ENCODE data around the gene DNAH17.

DNAH17 gene

GRCh38 chr17:78409191-78409928 is 167.8 kb downstream of the DNAH17 start:
- DNase-seq, result no peak

- DNase-seq, result no peak
These were observed 168.6 kb downstream of the DNAH17 start for GRCh38 chr17:78408476-78409050.

- DNase-seq, result no peak
These were observed 169.7 kb downstream of the DNAH17 start for GRCh38 chr17:78407387-78408000.

DNA sequence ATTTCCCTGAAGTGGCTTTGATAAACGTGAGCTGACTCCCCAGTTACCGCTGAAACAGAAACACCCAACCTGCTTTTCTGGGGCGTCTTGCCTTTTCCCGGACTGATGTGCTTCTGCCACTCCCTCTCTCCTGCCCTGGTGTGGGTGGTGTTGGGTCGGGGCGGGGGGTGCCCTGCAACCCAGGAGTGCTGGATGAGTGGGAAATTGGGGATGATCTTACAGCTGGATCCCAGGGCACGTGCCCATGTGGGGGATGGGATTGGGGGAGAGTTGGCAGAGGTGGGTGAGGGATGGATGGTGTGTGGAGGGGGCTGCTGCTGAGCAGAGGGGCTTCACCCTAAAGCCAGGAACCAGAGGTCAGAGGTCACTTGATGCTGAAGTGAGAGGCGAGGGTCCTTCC is 170.3 kb downstream of the DNAH17 start:
- DNase-seq, result no peak

DNA sequence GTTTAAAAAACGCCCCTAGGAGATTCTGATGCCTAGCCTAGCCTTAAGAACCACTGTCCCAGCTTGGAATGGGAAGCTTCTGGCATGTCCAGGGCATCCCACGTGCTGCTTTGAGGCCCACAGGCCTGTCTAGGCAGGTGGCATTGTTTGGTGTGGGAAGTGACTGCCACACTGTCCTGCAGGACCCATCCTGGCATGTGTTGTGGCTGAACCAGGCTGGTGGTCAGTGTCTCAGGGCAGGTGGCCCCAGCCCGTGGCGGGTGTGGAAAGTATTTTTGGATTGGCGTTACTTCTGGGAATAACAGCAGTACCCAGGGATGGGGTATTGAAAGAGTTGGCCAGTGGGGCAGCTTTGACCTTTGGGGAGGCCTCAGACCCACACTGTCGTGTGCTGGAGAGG is 170.8 kb downstream of the DNAH17 start:
- no peak for DNase-seq

GRCh38 chr17:78403822-78404221 is 173.4 kb downstream of the DNAH17 start:
- no peak for DNase-seq

GRCh38 chr17:78401891-78402290 is 175.3 kb downstream of the DNAH17 start:
- DNase-seq, result no peak

GRCh38 chr17:78401246-78401645 is 175.9 kb downstream of the DNAH17 start:
- no peak for DNase-seq

DNA sequence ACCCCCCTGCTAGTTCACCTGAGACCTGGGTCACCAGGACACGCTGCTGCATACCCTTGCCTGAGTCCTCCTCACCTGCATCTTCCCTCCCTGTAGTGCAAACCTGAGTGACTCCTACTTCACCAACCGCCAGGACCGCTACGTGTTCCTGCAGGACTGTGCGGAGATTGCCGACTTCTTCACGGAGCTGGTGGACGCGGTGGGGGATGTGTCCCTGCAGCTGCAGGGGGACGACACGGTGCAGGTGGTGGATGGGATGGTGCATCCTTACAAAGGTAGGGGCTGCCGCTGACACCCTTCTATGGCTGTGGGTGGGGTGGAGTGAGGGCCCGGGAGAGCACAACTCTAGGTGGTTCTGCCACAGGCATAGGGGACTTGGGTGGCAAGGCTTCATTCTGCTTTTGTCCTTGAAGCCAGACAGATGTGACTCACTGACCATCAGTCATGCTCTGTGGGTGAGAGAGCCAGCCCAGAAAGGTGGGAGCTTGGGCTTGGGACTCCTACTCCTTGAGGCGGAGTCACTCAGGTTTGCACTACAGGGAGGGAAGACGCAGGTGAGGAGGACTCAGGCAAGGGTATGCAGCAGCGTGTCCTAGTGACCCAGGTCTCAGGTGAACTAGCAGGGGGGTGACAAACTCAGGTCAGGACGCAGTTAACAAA is 176.5 kb downstream of the DNAH17 start:
- DNase-seq, result no peak

GRCh38 chr17:78399693-78400144 is 177.5 kb downstream of the DNAH17 start:
- no peak for DNase-seq

DNA sequence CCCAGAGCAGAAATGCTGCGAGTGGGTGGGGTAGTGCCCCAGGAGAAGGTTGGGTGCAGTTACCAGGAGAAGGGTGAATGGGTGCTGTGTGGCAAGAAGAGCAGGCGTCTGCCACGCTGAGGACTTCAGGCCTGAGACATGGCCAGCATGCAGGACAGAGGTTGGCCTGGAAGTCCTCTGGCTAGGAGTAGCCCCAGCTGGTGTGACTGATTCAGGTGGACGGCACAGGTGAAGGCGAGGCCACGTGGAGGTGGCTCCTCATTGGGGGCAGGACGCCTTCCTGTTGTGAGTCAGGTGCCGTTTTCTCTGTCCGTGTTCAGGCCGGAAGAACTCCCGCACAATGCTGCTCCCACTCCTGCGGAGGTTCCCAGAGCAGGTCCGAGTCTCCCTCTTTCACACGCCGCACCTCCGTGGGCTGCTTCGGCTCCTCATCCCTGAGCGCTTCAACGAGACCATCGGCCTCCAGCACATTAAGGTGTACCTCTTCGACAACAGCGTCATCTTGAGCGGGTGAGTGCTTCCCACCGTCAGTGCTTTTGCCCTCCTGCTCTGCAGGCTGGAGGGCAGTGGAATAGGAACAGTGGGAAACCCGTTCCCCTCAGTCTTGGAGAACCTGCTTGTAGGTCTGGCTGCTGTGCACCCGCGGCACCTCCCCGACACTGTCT is 178.0 kb downstream of the DNAH17 start:
- DNase-seq, result no peak

DNA sequence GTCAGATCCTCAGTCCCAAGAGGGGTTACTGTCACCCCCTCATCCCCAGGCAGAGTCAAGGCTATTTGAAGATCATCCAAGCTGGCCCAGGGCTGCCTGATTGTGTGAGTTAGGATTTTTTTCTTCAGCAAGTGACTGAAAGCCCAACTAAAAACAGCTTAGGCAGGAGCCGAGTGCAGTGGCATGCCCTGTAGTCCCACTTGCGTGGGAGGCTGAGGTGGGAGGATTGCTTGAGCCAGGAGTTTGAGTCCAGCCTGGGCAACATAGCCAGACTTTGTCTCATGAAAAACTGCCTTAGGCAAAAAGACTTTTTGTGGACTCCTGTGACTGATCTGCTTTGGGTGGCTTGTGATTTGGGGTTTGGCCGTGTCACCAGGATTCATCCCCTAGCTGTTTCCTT is 178.8 kb downstream of the DNAH17 start:
- no peak for DNase-seq

DNA sequence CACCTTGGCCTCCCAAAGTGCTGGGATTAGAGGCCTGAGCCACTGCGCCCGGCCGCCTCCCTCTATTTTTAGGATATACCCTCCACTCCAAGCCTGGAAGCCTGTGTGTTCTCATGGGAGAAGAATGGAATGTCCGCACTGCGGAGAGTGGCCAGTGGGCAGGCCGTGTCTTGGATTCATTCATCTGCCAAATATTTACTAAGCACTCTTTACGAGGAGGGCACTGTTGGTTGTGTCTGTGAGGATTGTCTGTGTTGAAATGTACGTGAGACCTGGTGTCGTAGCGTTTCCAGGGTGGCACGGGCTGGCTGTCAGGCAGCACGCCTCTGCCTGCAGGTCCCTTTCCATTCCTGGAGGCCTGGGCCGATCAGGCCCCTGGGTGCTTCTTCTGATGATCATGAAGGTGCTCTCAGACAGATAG is 179.5 kb downstream of the DNAH17 start:
- DNase-seq, result no peak

DNA sequence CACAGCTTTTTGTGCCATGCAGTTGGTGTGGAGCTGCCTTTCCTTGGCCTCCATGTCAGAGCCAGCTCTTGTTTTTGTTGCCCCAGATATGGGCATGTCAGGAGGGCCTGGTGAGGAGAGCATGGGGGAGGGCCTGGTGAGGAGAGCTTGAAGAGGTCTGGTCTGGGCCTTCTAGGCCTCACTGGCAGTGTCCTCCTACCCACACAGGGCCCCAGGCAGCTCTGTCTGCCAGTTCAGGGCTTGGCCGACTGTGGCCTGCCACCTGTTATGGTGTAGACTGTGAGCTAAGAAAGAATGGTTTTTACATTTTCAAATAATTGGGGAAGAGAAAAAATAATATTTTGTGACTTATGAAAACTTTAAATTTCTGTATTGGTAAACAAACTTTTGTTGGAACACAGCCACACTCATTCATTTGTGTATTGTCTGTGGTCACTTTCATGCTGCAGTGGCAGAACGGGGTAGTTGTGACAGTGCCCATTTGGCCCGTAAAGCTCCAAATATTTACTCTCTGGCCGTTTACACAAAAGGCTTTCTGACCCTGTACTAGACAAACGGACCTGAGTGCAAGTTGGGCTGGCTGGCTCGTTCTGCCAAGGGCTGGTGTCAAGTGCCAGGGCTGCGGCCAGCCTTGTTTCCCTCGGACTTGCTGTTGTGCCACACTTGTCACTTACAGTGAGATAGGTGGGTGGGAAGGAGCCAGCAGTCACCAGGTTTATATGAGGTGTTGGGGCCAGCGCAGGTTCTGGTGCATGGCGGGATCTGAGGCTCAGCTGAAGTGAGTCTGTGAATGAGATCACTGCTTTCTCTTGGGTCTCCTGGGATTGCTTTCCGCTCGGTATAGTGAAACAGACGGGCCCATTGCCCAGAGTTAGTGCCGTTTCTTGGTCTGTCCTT is 180.5 kb downstream of the DNAH17 start:
- no peak for DNase-seq

- no peak for DNase-seq
These were observed 182.0 kb downstream of the DNAH17 start for GRCh38 chr17:78395155-78395554.

DNA sequence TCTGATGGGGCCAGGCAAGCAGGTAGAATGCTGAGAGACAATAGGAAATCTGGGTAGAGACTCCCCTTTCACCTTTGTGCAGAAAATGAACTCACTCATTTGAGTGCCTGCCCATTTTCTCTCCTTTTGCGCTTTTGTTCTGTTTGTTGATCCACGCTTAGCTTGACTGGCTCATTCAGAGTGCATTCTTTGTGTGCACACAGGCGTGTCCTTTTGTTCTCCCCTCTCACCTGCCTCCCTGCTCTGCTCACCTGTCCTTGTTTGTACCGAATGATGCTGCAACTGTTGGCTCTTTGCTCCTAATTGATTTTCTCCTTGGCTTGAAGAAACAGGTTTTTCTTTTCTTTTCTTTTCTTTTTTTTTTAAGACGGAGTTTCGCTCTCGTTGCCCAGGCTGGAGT is 183.0 kb downstream of the DNAH17 start:
- no peak for DNase-seq

DNA sequence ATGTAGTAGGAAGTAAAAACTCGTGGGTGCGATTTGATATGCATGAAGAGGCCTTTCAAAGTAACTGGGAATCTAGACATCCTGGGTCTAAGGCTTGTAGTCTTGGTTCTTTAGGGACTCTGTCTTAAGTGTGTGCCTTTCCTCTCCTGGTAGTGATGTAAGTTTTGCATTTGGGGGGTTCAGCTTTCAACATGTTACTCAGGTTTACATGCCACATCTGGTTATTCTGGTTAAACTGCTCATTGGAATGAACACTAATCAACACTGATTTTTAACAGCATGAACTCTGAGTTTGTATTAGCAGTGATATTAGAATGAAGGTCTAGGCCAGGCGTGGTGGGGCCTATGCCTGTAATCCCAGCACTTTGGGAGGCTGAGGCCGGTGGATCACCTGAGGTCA is 183.6 kb downstream of the DNAH17 start:
- DNase-seq, result no peak

- no peak for DNase-seq
These were observed 184.9 kb downstream of the DNAH17 start for GRCh38 chr17:78392295-78392694.

GRCh38 chr17:78391843-78392242 is 185.4 kb downstream of the DNAH17 start:
- no peak for DNase-seq

DNA sequence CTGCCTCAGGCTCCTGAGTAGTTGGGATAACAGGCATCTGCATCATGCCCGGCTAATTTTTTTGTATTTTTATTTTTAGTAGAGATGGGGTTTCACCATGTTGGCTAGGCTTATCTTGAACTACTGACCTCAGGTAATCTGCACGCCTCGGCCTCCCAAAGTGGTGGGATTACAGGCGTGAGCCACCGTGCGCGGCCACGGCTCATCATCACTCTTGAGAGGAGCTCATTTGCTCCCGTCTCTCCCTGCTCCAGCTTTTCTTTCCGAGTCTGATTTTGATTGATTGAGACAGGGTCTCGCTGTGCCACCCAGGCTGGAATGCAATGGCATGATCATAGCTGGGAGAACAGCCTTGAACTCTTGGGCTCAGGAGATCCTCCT is 186.2 kb downstream of the DNAH17 start:
- no peak for DNase-seq

GRCh38 chr17:78390241-78391050 is 186.8 kb downstream of the DNAH17 start:
- DNase-seq, result peak; percentile 73

All from eye (tissue), 1 donor.